PC-3 (cell line): ENCODE data around the gene TIE1.

Experiments used
- CTCF ChIP-seq: fragments of 300-600 bp; sonication (generic); conservative IDR thresholded peaks from 2 replicates; pipeline ENCODE4 v1.5.1; 2017; ENCODE audit warnings: antibody characterized with exemption, low read depth, mild to moderate bottlenecking, low read length
- EZH2 ChIP-seq: fragments of 300-600 bp; sonication (generic); IDR thresholded peaks from one replicate; pipeline ENCODE4 v1.6.1; 2017; ENCODE audit warnings: antibody characterized with exemption, mild to moderate bottlenecking, low read length; ENCODE audit not compliant: unreplicated experiment
- EZH2phosphoT487 ChIP-seq: fragments of 300-600 bp; sonication (generic); IDR thresholded peaks from 2 replicates; pipeline ENCODE4 v1.6.1; 2018; ENCODE audit warnings: mild to moderate bottlenecking, antibody characterized with exemption, low read length, borderline replicate concordance

DNA sequence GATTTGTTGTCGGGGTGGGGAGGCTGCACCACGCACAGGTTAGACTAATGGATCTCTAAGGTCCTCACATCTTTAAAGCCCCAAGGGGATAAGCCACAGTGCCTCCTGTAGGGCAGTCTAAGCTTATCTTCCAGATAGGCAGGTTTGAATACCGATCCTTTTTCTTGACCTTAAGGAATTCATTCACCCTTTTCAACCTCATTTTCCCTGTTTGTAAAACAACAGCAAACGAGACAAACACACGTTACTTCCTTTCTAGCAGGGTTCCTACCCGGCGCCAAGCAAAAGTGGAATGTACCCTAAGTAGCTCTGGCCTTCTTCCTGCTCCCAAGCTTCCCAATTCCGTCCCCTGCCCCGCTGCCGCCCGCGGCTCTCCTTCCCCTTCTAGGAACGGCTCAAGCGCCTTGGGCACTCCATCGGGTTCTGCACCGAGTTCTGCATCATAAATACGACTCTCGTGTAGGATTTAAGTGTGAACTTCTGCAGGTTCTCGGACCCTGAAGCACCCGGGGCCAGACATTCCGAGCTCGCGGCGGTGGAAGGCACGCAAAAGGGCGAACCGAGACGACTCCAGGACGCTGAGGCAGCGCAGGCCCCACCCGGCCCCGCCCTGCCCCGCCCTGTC lies 57.5 kb downstream of the TIE1 start:
- peak; percentile 70 for TF ChIP-seq CTCF
- TF ChIP-seq EZH2, result no peak
- no peak for TF ChIP-seq EZH2phosphoT487
